GM12874 (cell line): ENCODE measurements around the gene C2CD4A.

Source experiments
- TF ChIP-seq, protein P1 (sequence below): IDR thresholded peaks from 2 replicates; pipeline ENCODE4 v1.5.1; 2011; ENCODE audit warnings: low read depth, mild to moderate bottlenecking, control low read depth, low read length, moderate library complexity; ENCODE audit not compliant: insufficient read depth

The C2CD4A gene

GRCh38 chr15:62054979-62055378 lies 11.8 kb upstream of the C2CD4A start:
- TF ChIP-seq, protein P1, sequence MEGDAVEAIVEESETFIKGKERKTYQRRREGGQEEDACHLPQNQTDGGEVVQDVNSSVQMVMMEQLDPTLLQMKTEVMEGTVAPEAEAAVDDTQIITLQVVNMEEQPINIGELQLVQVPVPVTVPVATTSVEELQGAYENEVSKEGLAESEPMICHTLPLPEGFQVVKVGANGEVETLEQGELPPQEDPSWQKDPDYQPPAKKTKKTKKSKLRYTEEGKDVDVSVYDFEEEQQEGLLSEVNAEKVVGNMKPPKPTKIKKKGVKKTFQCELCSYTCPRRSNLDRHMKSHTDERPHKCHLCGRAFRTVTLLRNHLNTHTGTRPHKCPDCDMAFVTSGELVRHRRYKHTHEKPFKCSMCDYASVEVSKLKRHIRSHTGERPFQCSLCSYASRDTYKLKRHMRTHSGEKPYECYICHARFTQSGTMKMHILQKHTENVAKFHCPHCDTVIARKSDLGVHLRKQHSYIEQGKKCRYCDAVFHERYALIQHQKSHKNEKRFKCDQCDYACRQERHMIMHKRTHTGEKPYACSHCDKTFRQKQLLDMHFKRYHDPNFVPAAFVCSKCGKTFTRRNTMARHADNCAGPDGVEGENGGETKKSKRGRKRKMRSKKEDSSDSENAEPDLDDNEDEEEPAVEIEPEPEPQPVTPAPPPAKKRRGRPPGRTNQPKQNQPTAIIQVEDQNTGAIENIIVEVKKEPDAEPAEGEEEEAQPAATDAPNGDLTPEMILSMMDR, result no peak

GRCh38 chr15:62057341-62057980 lies 9.3 kb upstream of the C2CD4A start:
- TF ChIP-seq, protein P1, result no peak

GRCh38 chr15:62058327-62059028 lies 8.3 kb upstream of the C2CD4A start:
- TF ChIP-seq, protein P1, result no peak

DNA sequence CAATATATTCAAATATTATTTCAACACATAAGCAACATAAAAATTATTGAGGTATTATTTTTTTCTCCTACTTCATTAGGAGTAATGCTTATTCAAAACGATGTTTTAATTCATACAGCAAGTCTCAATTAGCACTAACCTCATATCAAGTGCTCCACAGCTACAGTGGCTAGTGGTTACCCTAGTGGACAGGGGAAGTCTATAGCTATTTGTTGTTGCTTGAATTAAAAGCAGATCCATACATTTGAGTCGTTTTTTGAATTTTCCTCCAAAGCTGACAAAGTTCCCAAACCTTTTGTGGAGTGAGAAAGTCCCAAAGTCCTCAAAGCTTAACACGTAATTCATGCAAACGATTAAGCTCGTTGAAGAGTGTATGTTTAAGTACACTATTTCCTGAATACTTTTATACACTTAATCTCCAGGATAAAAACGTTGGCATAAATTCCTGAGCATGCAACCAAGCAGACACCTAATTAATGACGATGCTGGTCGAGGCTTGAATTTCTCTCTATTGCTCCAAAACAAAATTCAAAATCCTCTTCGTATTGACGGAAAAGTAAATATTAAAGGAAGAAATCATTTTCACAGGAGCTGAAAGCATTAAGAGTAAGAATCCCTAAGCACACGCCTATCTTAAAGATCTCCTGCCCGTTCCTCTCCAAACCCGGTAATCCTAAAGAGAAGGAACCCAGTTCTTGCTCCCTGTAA lies 7.5 kb upstream of the C2CD4A start:
- TF ChIP-seq, protein P1, result 0 out of 2 replicates have a peak, but pooled peaks have one; percentile 21

GRCh38 chr15:62059816-62060112 lies 7.0 kb upstream of the C2CD4A start:
- TF ChIP-seq, protein P1, result no peak

GRCh38 chr15:62060113-62060895 lies 6.5 kb upstream of the C2CD4A start, which contains the start of gene VPS13C:
Gene VPS13C (minus strand): TSS chr15:62060447. CDS start chr15:62060374, 73 bp downstream.
- TF ChIP-seq, protein P1, result peak; percentile 84

GRCh38 chr15:62060896-62061280 lies 5.9 kb upstream of the C2CD4A start:
- TF ChIP-seq, protein P1, result no peak
